ENCODE measurements around the gene ZNF397.

ZNF397 gene

DNA sequence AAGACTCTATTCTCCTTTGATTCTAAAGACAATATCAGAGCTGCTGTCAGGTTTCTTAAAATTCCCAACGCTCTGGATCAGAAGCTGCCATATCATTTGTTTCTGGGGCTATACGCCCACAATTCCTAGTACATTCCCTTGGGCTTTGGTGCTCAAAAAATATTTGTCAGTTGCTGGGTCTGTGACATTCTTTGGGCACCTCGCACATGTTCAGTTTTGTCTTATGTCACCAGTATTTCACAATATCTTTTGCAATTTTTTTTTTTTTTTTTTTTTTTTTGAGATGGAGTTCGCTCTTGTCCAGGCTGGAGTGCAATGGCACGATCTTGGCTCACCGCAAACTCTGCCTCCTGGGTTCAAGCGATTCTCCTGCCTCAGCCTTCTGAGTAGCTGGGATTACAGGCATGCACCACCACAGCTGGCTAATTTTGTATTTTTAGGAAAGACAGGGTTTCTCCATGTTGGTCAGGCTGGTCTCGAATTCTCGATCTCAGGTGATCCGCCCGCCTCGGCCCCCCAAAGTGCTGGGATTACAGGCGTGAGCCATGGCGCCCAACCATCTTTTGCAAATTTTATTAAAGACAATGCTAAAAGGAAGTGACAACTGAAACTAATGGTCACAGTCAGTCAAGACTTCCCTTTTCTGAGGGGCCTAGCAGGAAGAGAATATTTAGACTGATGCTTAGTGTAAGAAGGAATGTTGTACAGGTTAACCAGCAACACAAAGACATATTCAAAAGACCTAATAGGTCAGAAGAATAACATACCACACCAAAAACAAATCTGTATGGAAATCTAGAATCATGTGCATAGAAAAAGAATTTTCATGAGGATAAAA lies 6.8 kb downstream of the ZNF397 start:
- DNase-seq, result no peak

DNA sequence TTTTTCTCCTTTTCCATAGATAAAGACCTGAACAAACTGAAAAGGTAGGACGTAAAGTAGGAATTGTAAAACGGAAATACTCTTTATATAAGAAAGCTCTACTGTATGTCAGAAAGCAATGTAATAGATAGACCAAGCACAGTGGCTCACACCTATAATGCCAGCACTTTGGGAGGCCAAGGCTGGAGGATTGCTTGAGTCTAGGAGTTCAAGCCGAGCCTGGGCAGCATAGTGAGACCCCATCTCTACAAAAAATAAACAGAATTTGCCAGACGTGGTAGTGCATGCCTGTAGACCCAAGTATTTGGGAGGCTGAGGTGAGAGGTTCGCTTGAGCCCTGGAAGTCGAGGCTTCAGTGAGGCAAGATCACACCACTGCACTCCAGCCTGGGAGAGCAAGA lies 7.6 kb downstream of the ZNF397 start:
- no peak for DNase-seq

DNA sequence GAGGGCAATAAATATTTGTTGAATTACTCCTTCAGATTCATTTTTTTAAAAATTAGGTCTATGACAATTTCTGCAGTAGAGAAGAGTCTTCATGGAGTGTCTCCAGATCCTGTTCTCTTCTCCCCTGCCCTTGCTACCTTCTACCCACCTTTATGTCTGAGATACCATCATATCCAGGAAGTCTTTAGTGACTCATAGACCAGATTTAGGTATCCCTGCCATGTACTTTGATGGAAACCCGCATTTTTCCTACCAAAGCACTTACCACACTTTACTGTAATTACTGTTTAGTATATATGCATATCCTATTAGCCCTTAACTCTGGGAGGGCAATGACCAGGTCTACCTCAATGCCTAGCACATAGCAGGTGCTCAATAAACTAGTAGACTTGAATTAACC lies 11.6 kb downstream of the ZNF397 start:
- DNase-seq, result no peak

DNA sequence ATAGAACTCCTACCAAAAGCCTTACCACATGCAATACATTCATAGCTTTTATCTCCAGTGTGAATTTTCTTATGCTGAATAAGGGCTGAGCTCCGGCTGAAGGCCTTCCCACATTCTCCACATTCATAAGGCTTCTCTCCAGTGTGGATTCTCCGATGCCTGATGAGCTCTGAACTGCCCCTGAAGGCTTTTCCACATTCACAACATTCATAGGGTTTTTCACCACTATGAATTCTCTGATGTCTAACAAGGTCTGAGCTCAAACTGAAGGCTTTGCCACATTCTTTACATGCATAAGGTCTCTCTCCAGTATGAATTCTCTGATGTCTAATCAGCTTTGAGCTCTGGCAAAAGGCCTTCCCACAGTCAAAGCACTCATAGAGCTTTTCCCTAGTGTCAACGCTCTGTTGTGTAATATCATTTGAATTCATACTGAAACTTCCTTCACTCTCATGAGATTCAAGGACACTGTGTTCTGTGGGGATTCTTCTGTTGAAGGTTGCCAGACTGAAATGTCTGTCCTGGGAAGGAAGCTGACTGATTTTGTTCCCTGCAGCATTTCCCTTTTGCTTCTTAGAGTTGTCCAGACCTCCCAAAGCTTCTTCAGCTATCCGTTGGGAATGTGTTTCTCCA lies 12.9 kb downstream of the ZNF397 start:
- DNase-seq, result no peak

DNA sequence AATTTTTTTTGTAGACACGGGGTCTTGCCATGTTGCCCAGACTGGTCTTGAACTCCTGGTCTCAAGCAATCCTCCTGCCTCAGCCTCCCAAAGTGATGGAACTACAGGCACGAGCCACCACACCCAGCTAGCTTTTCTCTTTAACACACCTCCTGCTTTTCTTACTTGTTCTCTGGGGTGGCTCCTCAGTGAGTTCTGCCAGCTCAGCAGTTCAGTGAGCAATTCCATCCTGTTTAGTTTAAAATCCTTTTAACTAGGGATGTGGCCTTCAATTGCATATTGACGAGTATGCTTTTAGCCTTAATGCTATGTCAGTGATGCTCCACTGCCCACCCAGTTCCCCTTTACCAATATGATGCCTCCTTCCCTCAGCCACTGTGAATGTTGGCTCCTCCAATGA lies 16.1 kb downstream of the ZNF397 start:
- DNase-seq, result no peak

DNA sequence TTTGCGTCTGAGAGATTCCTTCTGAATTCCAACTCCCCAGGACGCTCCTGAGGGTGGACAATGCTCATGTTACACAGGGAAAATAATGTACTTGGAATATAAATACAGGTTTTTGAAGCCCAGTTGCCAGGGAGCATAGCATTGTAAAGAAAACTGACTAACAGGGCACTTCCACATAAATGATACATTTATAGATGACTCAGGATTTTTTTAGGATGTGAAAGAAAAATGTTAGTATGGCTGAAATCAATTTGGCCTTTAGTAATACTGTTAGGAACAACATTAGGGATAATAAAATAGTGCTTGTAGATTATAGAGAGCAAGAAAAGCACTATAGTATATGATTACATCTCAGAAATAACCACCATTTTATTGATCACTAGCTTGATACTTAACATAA lies 23.6 kb downstream of the ZNF397 start:
- DNase-seq, result no peak

DNA sequence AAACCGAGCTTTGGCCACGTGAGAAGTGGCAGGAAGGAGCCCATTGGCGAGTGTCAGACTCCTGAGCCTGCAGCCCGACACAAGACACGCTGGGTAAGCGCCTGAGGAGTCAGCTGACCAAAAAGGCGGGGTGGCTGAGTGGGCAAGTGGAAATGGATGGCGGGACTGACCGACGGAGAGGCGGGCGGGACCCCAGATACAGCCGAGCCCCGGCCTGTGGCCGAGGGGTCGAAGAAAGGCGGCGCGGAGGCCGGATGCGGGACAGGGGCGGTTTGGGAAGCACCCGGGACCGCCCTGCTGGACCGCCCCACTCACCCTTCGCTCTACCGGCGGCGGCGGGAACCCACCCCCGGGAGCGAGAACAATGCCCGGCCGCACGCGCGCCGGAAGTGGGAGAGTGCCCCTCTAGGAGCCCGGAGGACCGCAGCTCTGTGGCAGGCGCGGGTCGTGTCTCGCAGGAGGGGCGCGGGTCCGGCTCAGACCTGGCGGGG lies 26.4 kb downstream of the ZNF397 start:
- peak; percentile 3 for DNase-seq

DNA sequence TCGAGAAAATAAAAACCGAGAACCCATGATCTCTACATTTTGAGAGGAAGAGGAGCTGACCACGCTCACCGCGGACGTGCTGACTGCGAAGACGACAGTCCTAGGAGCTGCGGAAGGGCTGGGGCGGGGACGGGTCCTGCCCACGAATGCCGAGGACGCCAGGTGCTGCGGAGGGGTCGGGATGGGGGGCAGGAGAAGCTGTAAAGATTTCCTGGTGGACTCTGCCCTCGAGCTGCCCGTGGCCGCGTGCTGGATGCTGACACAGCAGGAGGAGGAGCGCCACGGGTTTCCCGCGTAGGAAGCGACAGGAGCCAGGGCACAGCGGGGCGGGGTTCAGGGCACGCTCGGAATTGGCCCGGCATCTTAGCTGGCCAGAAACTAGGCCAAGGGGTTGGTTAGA lies 27.0 kb downstream of the ZNF397 start:
- no peak for DNase-seq

DNA sequence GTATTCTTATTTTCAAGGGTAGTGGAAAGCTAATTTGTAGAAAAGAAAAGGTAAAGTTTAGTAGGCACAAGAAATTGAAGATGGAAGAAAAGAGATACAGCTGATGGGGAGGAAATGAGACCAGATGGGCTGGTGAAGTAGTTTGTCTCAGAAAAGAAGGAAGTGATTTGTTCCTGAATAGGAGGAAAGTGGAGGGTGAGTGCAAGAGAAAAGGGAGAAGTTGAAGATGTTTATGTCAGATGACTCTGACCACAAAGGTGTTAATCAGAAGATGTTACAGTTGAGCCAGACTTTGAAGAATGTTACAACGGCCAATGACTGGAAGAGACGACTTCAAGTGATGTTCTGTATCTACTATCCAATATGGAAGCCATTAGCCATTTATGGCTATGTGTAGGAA lies 28.0 kb downstream of the ZNF397 start:
- DNase-seq, result no peak

DNA sequence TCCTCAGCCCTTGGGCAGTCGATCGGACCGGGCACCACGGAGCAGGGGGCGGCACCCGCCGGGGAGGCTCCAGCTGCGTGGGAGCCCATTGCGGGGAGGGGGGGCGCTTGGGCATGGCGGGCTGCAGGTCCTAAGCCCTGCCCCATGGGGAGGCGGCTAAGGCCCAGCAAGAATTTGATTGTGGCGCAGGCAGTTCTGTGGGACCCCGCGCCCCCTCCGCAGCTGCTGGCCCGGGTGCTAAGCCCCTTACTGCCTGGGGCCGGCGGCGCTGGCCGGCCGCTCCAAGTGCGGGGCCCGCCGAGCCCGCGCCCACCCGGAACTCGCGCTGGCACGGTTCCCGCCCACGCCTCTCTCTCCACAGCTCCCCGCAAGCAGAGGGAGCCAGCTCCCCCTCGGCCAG lies 30.8 kb downstream of the ZNF397 start:
- DNase-seq, result no peak

DNA sequence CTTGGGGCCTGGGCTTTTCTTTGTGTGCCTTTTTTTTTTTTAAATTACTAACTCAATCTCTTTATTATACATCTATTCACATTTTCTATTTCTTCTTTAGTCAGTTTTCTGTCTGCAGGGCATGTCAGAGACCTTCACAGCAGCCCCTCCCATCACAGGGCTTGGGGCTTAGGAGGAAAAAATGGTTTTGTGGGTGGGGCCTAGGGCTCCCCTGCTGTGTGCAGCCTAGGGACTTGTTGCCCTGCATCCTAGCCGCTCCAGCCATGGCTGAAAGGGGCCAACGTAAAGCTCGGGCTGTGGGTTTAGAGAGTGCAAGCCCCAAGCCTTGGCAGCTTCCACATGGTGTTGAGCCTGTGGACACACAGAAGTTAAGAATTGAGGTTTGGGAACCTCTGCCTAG lies 35.4 kb downstream of the ZNF397 start:
- DNase-seq, result no peak

DNA sequence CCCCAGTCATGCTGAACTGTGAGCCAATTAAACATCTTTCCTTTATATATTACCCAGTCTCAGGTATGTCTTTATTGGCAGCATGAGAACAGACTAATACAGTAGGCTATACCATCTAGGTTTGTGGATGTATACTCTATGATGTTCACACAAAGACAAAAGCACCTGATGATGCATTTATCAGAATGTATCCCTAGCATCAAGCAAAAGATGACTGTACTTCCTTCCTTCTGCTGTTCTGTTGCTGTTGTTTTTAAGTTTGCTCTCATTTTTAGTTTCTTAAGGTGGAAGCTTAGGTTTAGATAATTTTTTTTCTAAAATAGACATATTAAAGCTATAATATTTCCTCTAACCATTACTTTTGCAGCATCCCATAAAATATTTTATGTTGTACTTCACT lies 36.8 kb downstream of the ZNF397 start:
- no peak for DNase-seq

DNA sequence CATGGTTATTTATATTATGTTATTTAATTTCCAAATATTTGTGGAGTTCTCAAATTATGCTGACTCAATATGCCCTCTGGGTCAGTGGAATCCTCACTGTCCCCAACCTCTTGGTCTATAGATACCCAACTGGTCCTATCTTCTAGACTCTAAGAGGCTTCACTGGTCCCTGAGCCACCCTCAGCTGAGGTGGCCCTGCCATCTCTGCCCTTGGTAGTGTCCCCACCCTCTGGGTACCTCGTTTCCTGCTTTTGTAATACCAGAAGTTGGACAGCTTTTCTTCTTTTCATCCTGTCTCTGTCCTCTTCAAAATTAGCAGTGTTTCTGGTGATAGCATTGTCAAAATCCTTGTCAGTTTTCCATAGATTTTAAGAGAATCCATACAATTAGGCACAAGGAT lies 37.3 kb downstream of the ZNF397 start:
- no peak for DNase-seq

DNA sequence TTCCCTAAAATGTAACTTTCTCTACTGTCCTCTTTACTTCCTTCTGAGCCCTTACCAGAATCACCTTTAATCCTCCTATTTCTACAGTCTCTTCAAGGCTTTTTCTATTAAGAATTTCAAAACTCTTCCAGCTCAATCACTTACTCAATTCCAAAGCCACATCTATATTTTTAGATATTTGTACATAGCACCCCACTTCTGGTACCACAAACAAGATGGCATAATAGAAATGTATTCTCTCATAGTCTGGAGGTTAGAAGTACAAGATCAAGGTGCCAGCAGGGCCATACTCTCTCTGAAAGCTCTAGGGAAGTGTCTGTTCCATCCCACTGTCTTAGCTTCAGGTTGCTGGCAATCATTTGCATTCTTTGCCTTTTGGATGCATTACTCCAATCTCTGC lies 38.1 kb downstream of the ZNF397 start:
- no peak for DNase-seq

DNA sequence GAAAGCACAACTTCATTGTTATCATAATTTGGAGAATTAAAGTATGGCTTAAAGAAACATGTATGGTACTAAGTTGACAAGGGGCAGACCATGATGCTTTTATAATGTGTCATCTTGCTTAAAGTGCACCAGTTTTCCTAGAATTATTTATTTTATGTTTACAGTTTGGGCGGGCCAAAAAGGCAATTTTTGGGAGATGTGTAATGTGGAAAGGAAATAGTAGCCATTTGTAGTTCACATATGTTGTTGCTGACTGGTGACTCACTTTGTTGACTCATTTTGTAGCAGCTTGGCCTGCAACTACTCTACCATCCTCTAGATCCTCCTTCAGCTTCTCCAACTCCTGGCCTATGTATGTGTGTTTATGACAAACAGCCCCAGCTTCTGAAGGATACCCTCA lies 41.5 kb downstream of the ZNF397 start:
- peak; percentile 27 for DNase-seq

DNA sequence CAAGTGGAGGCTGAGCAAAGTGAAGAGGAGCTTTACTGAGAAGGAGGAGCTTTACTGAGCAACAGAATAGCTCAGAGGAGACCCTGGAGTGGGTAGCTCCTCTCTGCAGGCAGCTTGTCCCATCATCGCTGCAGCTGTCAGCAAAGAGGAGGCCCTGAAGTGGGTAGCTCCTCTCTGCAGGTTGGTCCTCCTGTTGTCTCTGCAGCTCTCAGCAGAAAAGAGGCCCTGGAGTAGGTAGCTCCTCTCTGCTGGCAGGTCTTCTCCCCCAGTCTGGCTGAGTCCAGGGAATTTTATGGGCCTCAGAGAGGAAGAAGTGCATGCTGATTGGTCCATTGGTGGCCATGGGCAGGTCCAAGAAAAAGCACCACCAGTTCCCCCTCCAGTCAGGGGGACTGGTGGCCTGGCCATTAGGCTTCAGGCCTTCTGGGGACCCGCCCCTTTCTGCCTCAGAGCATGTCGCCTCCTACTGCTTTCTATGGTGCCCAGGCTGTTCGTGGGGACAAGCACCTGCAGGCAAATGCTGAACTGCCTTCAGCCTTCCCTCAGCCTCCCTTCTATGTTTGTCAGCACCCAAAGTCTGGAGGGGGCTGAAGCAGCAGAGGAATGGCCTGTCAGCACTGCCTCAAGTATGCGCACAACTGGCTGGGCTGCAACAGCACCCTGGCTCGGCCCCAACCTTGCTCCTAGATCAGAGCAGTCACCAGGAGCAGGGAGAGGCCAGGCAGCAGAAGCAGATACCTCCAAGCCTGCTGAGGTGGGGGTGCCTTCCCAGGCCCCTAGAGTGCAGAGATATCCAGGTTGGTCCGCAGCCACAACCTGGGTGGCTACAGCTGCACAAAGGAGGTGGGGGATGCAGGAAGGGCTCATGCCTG lies 43.3 kb downstream of the ZNF397 start:
- no peak for DNase-seq

DNA sequence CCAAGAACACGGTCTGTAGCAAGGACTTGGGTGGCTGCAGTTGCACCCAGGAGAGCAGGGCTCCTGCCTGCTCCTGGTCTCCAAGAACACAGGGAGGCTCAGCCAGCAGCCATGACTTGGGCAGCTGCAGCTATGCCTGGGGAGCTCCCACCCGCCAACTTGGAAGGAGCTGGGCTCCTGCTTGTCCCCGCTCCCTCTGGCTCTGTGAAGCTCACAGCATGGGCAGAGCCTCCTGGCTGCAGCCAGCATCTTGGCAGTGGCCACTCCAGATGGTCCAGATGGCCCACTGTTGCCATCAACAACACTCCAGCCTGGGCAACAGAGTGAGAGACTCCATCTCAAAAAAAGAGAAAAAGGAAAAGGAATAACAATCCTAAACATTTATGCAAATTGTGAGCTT lies 44.0 kb downstream of the ZNF397 start:
- DNase-seq, result peak; percentile 83

DNA sequence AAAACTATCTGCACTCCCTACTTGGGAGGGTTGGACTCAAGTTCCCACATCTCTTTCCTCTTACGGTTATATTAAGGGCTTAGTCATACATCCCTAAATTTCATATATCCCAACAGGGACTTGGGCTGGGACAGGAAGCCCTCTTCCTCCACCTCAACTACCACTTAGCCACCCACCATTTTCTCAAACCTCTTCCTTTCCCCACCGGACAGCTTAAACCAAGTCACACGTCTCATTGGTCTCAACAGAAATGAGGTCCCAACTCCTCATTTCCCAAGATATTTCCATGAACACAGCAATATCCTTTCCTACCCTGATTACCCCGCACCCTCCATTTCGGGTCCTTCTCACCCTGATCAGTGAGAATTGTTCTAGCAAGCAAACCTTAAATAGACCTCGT lies 48.5 kb downstream of the ZNF397 start:
- DNase-seq, result no peak

DNA sequence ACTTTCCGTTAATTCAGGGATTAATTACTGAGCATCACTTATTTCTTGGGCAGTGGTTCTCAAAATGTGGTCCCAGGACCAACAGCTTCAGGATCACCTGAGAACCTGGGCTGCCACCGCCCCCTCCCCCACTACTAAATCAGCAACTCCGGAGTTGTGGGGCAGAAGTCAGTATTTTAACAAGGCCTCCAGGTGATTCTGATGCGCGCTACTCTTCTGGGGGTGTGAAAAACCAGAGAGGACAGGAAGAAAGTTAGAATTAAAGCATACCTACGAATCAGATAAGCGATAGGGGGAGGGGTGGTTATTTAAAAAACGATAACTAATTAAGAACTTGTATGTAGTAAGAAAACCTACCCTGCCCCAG lies 48.9 kb downstream of the ZNF397 start:
- no peak for DNase-seq

DNA sequence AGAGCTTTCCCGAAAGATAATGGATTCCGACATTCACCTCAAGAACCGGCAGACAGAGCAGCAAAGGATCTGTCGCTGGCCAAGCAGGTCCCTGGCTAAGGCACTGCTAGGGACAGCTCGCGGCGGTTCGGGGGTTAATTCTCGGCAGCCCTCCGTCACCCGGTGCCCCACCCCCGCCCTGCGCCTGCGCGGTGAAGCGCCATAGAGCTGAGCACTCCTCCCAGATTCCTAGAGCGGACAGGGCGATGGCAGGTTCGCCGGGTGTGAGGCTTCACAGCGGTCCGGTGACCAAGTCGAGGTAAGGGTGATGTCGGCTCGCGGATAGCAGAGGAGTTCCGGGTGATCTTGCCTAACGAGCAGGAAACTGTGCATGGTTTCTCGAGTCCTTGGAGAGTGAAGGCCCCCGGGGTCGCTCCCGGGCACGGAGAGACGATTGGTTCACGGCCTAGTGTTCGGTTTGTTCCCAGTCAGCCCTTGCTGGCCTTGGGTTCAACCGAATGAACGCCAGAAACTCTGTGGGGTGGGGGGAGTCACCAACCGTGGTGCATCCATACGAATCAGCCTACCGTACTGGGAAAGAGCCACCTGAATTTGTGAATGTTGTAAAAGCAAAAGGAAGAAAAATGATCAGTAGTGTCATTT lies 49.4 kb downstream of the ZNF397 start, which contains the start of gene ZSCAN30:
Gene ZSCAN30 (minus strand): TSS at position 136 of the 642 bp plus-strand sequence. CDS start 25,877 bp downstream, outside the sequence.
- DNase-seq, result peak; percentile 83

DNA sequence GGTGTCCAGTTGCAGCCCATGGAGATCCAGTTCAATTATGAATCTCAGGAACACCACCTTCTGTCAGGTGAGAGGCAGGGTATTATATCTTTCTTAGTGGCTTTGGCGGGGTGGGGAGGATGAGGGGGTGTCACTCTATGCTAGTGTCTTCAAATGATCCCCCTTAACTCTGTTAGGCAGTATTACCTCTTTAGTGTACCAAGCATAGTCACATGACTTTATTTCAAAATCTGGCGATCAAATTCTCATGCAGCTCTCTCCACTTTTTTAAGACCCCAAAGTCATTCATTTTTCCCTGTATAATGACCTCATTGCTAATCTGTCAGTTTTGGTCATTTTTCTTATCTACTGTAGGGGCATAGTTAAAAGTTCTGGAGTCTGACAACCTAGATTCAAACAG lies 50.3 kb downstream of the ZNF397 start:
- no peak for DNase-seq

DNA sequence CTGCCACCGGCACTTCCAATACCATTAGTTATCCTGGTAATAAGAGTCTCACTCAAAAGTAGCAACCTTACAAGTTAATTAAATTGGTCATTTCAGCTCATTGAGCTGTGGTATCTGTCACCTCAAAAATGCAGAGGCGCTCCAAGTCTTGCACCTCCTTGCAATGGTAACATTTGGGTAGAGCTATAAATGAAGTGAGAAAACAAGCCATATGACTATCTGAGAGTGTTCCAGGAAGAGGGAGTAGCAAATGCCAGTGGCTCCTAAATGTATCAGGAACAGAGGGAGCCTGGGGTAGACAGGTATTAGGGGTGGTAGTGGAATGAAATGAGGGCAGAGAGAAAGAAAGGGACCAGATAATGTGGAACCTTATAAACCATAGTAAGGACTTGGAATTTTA lies 55.2 kb downstream of the ZNF397 start:
- no peak for DNase-seq

DNA sequence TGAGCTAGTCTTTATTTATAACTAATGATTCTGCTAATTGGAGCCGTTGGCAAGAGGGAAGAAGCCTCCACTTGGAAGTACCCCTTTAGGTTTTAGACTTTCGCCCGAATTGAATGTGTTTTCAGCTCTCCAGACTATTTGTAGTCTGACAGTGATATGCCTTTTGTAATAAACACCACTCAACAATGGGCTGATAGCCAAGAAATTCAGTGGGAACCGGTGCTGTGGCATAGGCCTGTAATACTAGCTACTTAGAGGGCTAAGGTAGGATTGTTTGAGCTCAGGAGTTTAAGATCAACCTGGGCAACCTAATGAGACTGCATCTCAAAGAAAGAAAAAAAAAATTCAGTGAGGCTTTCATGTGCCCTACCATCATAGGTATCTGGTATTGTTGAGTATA lies 62.8 kb downstream of the ZNF397 start:
- DNase-seq, result no peak
